Right lobe of liver (tissue), 4 donors: ENCODE measurements around the gene NRF1.

Experiments
- POLR2A ChIP-seq: fragments of 450-650 bp; IDR thresholded peaks from one replicate; pipeline ENCODE4 v1.6.1; 2017; ENCODE audit warnings: antibody characterized with exemption, mild to moderate bottlenecking
- TF ChIP-seq, protein P1 (sequence below), 4 donors: fragments of 200-600 bp in 3 of 4; fragments of 450-650 bp in 1 of 4; IDR thresholded peaks; one replicate each; pipeline versions ENCODE4 v1.5.1 to v1.8.0; 2016 to 2022; ENCODE audit warnings: antibody characterized with exemption in 4 of 4, mild to moderate bottlenecking in 2 of 4
- donor health status: DM: no; HTN: no; CAD: no.
- donor health status: DM: no; HTN: no; CAD: no.
- donor health status: DM: no; HTN: yes; CAD: no.

DNA sequence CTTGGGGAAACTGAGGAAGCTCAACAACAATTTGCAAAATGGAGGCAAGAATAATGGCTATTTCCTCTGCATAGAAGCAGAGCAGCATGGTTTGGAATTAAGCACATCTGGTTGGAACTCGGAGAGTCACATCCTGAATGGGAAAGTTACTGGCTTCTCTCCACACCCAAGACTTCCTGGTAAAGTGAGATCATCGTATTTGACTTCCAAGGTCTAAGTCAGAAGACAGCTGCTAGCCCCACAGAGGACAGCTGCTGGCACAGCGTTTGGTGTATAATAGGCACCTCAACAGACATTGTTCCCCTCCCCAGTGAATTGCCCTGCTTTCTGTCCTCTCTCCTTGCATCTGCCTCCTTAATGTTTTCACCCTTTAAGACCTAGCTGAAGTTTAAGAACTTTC is 37.0 kb upstream of the NRF1 start:
- TF ChIP-seq, protein P1, sequence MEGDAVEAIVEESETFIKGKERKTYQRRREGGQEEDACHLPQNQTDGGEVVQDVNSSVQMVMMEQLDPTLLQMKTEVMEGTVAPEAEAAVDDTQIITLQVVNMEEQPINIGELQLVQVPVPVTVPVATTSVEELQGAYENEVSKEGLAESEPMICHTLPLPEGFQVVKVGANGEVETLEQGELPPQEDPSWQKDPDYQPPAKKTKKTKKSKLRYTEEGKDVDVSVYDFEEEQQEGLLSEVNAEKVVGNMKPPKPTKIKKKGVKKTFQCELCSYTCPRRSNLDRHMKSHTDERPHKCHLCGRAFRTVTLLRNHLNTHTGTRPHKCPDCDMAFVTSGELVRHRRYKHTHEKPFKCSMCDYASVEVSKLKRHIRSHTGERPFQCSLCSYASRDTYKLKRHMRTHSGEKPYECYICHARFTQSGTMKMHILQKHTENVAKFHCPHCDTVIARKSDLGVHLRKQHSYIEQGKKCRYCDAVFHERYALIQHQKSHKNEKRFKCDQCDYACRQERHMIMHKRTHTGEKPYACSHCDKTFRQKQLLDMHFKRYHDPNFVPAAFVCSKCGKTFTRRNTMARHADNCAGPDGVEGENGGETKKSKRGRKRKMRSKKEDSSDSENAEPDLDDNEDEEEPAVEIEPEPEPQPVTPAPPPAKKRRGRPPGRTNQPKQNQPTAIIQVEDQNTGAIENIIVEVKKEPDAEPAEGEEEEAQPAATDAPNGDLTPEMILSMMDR (IDR thresholded peaks at IDR 0.05), result no peak
- no peak for TF ChIP-seq POLR2A
